Stimulated activated CD8-positive, alpha-beta memory T cell treated with anti-CD3 and anti-CD28 coated beads, Interleukin-7, amount 100 ng/mL, for 1 hour (primary cell): Measurements from ENCODE around the gene HCN3.
A peak's percentile ranks its signal among the peaks of the same experiment; 100 is the strongest.
"Not testable (repeated sequence)": the region's sequence is repeated elsewhere in the genome, so short reads cannot be mapped to it uniquely, and the experiment has no call there.

Experiments used
- DNase-seq, 2 donors: peaks; one replicate each; pipeline ENCODE4 v3.0.0-alpha.2; 2020; ENCODE audit warnings: low read depth in 2 of 2

Gene HCN3

DNA sequence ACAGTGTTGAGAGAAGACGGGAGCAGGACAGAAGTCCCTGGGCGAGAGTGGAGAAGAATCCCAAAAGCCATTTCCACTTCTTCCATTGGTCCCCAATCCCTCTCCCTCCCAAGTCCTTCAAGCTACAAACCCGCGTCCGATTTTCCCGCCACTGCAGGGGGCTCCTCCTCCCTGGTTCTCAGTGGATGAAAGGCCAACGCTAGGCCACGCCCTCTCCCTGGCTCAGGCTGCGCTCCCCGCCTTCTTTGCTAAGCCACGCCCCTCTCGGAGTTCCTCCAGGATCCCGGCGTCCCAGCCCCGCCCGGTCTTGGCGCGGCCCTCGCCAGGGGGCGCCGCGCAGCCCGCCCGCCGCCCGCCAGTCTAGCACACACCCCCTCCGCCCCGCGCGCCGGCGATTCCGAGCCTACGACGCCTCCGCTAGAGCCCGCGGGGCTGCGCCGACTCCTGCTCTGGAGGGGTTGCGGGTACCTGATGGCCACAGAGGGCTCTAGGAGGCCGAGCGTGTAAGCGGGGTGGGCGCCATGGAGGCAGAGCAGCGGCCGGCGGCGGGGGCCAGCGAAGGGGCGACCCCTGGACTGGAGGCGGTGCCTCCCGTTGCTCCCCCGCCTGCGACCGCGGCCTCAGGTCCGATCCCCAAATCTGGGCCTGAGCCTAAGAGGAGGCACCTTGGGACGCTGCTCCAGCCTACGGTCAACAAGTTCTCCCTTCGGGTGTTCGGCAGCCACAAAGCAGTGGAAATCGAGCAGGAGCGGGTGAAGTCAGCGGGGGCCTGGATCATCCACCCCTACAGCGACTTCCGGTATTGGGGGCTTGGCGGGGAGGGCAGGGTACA, at the start of gene HCN3:
HCN3 (plus strand) TSS at position 394 of the 832 bp plus-strand sequence; CDS start at position 522, 128 bp downstream.
- DNase-seq, result peak; percentile 82 to 86

DNA sequence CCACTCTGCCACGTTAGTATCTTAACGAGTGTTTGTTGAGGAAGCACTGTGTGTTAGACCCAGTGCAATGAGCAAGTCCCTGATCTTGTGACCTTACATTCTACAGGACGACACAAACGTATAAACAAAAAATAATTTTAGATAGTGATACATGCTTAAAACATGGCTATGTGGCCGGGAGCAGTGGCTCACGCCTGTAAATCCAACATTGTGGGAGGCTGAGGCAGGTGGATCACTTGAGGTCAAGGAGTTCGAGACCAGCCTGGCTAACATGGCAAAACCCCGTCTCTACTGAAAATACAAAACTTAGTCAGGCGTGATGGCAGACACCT, 49.2 kb upstream of the HCN3 start:
- DNase-seq, result no peak

DNA sequence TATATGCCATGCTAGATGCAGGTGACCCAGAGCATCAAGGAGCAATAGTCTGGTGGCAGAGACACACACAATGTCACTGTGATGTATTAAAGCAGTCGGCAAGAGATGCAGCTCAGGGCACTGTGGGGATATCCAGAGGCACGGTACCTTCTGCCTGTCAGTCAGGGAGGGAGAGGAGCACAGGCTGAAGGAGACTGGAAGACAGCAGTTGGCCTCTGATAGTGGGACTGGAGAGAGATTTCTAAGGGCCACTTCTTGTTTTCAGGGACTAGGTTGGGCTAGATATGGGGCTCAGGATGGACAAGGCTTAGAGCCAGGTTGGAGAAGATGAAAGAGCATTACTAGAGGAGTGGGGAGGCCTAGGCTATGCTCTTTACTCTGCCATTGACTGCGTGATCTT, 46.0 kb upstream of the HCN3 start:
- not testable (repeated sequence) for DNase-seq

GRCh38 chr1:155232001-155232978, 45.0 kb upstream of the HCN3 start:
- DNase-seq, result not testable (repeated sequence)

DNA sequence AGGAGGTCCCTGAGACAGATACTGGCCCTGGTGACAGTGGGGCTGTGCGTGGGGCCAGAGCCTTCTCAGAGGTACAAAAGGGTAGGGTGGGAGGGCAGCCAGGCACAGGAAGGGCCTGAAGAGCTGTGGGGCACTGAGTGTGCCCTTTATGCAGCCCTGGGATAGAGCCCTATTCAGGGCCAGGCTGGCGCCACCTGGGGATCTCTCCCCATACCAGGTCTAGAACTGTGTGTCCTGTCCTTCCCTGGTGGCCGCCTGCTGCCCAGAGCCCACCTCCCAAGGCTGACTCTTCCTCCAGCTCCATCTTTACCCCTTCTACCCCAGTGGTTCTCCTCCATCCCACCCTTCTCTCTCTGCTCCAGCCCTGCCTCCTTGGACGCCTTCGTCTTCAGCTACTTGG, 43.8 kb upstream of the HCN3 start:
- not testable (repeated sequence) for DNase-seq

DNA sequence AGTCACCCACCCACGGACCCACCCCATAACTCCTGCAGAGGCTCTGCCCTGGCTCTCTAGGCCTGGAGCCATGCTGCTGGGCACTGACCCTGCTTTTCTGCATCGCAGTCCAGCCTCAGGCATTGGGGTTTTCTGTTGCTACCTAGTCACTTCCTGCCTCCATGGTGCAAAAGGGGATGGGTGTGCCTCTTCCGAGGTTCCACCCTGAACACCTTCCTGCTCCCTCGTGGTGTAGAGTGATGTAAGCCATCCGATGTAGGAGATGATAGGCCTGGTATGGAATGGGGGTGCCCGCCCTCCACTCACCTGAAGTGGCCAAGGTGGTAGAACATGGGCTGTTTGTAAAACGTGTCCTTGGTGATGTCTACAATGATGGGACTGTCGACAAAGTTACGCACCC, 41.9 kb upstream of the HCN3 start:
- not testable (repeated sequence) for DNase-seq

DNA sequence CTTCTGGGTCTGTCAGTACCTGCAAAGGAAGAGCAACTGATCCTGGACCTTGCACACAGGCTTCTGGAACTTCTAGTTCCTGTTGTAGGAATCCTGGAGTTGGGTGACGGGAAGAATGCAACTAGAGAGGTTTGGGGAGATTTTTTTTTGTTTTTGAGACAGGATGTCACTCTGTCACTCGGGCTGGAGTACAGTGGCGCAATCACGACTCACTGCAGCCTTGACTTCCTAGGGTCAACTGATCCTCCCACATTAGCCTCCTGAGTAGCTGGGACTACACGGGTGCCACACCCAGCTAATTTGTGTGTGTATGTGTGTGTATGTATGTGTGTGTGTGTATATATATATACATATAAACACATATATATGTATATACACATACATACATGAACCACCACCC, 40.8 kb upstream of the HCN3 start:
- no peak for DNase-seq

DNA sequence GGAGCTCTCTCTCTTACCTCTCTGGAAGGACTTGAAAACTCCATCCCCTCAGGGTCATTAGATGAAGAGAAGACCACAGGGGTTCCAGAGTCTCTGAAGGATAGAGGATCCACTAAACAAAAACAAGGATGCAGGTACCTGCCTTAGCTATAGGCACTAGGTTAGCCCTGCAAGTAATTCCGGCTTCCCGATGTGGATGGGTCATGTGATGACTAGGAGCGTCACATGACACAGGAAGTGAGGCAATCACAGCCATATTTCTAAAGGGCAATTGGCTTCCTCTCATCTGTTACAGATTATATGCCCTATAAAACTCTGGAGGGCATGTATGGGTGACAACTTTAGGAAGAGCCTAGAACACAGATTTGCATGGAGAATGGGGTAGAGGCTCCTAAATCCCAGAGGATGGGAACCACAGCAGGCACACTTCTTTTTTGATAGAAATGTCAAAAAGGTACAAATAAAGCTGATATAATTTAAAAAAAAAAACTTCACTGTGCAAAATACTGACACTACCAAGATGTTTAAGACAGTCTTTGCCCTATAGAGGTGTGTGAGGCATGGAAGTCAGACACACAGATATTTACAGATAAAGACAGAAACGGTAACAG, 36.1 kb upstream of the HCN3 start:
- peak in 1 of 2 donors; percentile 42 for DNase-seq

- no peak for DNase-seq
Observed at GRCh38 chr1:155241841-155242264, 35.4 kb upstream of the HCN3 start.

- no peak for DNase-seq
Observed at GRCh38 chr1:155242805-155243358, 34.4 kb upstream of the HCN3 start.

GRCh38 chr1:155244368-155245162, 32.7 kb upstream of the HCN3 start:
- peak; percentile 84 to 86 for DNase-seq

GRCh38 chr1:155245163-155245524, 32.1 kb upstream of the HCN3 start:
- no peak for DNase-seq

GRCh38 chr1:155246796-155247195, 30.5 kb upstream of the HCN3 start:
- not testable (repeated sequence) for DNase-seq

DNA sequence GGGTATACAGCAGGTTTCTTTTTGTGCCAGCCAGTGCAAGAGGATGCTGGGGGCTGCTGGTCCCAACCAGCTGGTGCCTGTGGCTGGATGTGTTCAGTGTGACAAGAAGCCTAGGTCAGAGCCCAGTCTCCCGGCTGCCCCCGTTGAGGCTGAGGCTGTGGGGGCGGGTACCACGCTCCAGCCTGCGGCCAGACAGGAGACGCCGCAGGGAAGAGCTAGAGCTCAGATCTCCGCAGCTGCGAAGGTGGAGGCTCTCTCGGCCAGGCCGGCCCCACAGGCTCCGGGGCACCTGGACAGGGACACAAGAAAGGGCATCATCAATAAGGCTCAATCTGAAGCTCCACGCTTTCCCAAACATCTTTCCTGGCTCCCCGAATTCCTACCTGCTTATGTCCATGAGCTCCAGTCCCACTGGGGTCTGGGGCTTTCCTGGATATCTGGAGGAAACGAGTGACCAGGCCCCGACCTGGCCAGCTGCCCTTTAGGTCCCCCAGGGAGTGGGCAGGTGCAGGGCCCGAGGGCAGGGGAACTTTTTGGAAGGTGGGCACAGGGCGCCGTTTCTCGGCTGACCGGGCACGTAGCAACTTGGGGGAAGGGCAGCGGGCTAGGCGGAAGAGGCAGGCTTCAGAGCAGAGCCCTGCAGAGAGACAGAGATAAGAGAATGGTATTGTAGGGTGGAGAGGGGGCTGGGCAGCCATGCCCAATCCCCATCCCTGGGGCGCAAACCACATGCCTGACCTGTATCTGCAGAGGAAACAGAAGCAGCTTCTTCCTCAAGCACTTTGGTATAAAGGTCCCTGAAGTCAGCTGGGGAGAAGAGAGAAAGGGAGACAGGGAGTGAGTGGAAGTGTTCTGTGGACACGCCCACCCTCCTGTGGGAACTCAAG, 29.4 kb upstream of the HCN3 start:
- DNase-seq, result no peak

DNA sequence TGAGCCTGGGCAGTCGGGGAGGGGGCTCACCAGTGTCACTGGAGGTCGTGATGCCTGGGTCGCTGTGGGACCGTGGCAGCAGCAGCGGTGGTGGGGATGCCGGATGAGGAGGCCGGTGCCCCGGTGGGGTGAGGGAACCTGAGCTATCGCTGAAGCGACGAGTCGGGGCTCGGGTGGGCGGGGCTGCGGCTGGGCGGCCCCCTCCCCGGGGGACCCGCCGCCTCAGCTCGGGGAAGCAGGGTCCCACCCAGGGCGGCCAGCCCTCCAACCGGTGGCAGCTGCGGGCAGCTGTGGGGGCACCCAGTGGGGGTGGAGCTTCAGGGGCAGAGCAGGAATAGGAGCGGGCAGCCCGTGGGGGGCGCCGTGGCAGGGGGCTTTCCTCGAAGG, 27.0 kb upstream of the HCN3 start:
- no peak for DNase-seq

DNA sequence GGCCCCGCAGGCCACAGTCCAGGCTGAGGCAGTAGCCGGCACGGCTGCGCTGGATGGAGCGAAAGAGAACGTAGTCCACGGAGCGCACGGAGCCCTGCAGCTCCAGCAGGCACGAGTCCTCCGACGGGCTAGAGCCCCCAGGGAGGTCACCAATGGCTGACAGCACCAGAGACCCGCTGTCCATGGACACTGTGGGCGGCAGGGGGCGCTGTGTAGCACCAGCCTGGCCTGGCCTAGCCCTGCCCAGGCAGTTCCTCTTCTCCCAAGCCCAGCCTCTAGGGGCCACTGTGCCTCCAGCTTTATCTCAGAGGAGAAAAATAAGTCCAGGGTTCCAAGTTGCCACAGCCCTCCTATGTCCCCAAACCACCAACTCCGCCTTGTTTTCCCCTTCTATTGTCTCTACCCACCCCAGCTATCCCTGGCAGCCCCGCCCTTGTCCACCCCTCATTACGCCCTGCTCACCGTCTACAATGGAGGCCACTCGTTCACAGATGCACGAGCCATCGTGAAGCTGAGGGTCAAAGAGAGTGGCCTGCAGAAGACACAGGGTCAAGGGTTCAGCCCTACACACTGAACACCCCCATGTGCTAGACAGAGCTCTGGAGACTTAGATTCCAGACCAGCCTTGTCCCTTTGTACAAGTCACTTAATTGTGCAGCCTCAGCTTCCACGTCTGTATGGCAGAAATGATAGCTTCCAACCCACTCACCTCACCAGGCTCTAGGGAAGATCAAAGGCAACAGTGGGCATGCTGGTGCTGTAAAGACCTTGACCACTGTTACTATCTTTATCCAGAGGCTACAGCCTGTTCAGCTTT, 26.4 kb upstream of the HCN3 start:
- DNase-seq, result peak; percentile 88 to 96

- no peak for DNase-seq
Observed at GRCh38 chr1:155251566-155251965, 25.7 kb upstream of the HCN3 start.

- no peak for DNase-seq
Observed at GRCh38 chr1:155253208-155253607, 24.1 kb upstream of the HCN3 start.

DNA sequence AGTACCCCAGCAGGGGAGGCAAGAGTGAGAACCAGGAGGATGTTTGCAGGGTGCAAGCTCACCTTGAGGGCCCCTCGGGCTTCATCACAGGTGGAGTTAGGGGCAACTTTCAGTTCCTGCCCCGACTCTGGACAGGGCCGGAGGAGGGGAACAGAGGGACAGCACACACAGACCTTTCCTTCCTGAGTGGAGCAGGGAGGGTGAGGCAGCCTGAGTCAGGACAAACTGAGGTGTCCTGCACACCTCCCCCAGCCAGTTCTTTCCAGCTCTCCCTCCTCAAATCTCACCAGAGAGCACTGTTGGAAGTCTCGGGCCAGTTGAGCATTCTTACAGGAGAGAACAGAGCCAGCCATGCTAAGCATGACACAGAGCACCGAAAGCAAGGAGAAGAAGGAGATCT, 23.5 kb upstream of the HCN3 start:
- DNase-seq, result no peak
